Inflammatory macrophage (primary cell): ENCODE measurements around the gene OR4C15.

Experiments used
- DNase-seq, 2 donors: peaks; one replicate each; pipeline ENCODE4 v3.0.0-alpha.2; 2020 to 2022
- total RNA-seq, 18 experiments: gene quantifications; one replicate each; lab custom pipeline; 2026; ENCODE audit warnings: mixed read lengths in 6 of 18, inconsistent platforms in 2 of 18; lab: John Stamatoyannopoulos, UW

Gene OR4C15
- 0 reads per million in 18 experiments for total RNA-seq

- no peak for DNase-seq
Measured at GRCh38 chr11:55554169-55554568, at the start of gene OR4C15. TSS of gene OR4C15 (plus strand) at chr11:55554469. CDS start at chr11:55554469, 0 bp downstream.

DNA sequence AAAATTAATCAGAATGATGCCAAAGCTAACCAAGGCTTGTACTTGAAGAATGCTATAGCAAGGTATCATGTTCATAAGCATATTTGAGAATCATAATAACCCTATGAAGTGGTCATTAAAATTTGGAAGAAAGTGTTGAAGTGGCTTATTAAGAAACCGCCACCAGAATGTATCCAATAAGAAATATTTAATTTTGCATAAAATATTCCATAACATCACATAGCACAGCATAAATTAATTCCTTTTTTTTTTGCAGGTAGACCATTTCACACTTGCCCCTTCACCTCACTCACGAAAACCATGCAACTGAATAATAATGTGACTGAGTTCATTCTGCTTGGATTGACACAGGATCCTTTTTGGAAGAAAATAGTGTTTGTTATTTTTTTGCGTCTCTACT lies 17.6 kb downstream of the OR4C15 start, which contains the start of gene OR4C16:
TSS of gene OR4C16 (plus strand) at position 301 of the 400 bp plus-strand sequence. CDS start at position 301, 0 bp downstream.
- no peak for DNase-seq

- DNase-seq = no peak
Measured at GRCh38 chr11:55572548-55572947, 18.3 kb downstream of the OR4C15 start.
